Transverse colon (tissue), 4 donors: ENCODE results near the gene PASD1. TPM values are rescaled to one million over a fixed set of nuclear protein-coding genes. Genes with fewer than 3 reads are reported as not detected.

Experiments used
- total RNA-seq, 4 donors: library from RNA; depleted of rRNA; stranded (reverse); fragments of >200 nt; gene quantifications; one replicate each; pipeline ENCODE4 v1.1.0, GENCODE V29; 2016

PASD1 gene
- total RNA-seq, 4 donors from 2014 or later, result not detected

Other genes with a start within 250 kb of the PASD1 start
- gene VMA21, start 166.5 kb upstream of the PASD1 start, total RNA-seq, result 10 to 100 TPM in 2 of 4 donors, 1 to 10 TPM in 2; 3.8 to 16.8 (median 11.3) TPM
- 1 to 10 TPM in 2 of 4 donors, under 1 TPM in 1, not detected in 1; 0.68 to 3.2 (median 1.8) TPM for gene PRRG3, start 131.8 kb downstream of the PASD1 start, total RNA-seq
- not detected for gene FATE1, start 152.4 kb downstream of the PASD1 start, total RNA-seq
- not detected for gene CNGA2, start 171.1 kb downstream of the PASD1 start, total RNA-seq